HL-60 (cell line): ENCODE data around the gene CLN6.

Experiments
- CTCF ChIP-seq: IDR thresholded peaks from one replicate; pipeline ENCODE4 v1.5.1; 2011; ENCODE audit warnings: low read length, control low read depth, inconsistent platforms; ENCODE audit not compliant: insufficient read depth
- POLR2AphosphoS5 ChIP-seq: IDR thresholded peaks from 2 replicates; pipeline ENCODE4 v1.6.1; 2012; ENCODE audit warnings: low read depth
- REST ChIP-seq: IDR thresholded peaks from 2 replicates; pipeline ENCODE4 v1.6.1; 2012; ENCODE audit warnings: low read depth; ENCODE audit not compliant: insufficient replicate concordance

DNA sequence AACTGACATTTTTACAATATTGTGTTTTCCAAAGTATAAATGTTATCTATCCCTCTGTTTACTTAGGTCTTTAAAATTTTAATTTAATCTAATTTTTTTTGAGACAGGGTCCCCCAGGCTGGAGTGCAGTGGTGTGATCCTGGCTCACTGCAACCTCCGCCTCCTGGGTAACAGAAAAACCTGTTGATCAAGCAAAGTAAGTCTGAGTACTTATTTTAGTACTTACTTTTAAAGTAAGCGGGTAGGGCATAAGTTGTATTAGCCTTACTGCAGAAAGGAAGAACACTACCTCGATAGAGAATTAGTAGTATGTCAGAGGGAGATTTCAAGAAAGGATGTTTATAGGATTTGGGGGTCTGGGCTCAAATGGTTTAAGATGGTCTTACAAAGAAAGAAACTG lies 36.1 kb upstream of the CLN6 start:
- TF ChIP-seq REST (no peak), CTCF (no peak), POLR2AphosphoS5 (no peak)
